Measurements from ENCODE around the gene FCRLA.
A peak's percentile ranks its signal among the peaks of the same experiment; 100 is the strongest.
"Not testable (repeated sequence)": the region's sequence is repeated elsewhere in the genome, so short reads cannot be mapped to it uniquely, and the experiment has no call there.

The FCRLA gene

GRCh38 chr1:161707503-161707902 lies 474 bp downstream of the FCRLA start:
- no peak for DNase-seq

DNA sequence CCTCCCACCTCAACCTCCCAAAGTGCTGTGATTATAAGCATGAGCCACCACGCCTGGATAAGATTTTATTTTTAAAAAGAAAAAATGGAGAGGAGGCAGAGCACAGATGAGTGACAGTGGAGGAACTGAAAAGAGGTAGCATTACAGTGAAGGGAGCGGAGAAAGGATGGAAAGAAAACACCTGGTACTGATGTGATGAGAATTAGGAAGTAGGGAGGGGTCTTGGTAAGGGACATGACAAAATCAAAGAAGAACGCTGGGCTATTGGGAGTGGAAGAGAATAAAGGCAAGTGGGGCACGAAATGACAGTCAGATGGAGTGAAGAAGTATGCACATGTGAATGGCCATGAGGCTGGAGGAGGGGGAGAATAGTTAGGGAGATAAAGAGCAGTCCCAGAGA lies 2.3 kb downstream of the FCRLA start:
- no peak for DNase-seq

DNA sequence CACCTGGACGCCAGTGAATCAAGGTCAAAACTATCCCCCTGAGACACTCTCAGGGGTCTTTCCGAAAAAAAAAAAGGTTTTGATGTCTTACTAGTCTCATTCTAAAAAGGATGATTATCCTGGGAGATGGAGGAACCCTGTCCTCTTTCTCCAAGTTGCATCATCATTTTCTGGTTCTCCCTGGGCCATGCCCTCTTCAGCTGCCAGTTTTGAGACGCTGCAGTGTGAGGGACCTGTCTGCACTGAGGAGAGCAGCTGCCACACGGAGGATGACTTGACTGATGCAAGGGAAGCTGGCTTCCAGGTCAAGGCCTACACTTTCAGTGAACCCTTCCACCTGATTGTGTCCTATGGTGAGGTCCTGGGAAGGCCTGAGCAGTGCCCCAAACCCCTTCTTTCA lies 3.5 kb downstream of the FCRLA start:
- DNase-seq = no peak

- DNase-seq = no peak
Observed at GRCh38 chr1:161718559-161719324, 11.7 kb downstream of the FCRLA start.

DNA sequence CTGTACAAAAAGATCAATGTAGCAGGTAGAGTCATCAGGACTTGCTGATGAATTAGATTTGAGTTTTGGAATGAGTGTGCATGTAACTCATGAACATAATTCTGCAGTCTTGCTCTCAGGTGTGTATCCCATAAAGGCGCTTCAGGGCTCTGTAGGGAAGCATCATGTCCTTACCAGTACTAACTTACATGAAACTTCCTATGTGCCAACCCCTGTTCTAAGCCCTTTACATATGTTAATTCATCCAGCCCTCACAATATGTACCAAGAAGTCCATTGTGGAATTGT lies 12.2 kb downstream of the FCRLA start:
- DNase-seq = no peak

GRCh38 chr1:161720422-161720821 lies 13.4 kb downstream of the FCRLA start:
- DNase-seq = no peak

DNA sequence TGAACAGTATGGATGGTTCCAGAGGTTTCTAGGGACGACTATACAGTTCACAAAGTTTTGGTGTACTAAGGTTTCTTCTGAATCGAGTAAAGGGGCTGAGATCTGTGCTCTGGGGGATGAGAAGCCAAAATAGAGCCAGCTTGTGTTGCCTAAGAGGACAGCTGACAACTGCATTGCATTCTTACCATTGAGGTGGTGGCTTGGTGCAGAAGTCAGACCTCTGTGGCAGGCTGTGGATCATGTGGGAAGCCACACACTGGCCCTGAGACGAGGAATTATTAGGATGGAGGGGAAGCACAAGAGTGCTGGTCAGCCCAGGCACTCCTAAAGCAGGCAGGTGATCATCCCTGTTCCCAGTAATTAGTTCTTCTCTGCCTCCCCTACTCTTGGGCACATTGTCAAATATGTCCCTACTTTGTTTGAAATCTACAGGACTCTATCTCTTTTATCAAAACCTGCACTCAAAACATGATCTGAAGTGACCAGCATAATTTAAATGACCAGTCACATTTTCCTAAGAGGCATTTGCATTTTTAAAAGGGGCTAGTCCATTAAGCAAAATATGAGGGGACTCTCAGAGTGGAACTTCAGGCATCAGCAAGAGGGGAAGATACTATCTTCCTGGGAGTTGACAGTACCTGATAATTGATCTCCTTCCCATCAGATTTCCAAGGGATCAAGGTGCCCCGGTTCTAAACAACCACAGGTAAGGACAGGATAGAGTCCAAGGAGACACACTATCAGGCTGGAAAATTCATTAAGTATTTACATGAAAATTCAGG lies 14.1 kb downstream of the FCRLA start, which contains the start of gene FCRLB:
TSS of gene FCRLB (plus strand) at position 589 of the 782 bp plus-strand sequence. CDS start 1,129 bp downstream, outside the sequence.
- no peak for DNase-seq

- no peak for DNase-seq
Observed at GRCh38 chr1:161721738-161722343, 14.8 kb downstream of the FCRLA start.

DNA sequence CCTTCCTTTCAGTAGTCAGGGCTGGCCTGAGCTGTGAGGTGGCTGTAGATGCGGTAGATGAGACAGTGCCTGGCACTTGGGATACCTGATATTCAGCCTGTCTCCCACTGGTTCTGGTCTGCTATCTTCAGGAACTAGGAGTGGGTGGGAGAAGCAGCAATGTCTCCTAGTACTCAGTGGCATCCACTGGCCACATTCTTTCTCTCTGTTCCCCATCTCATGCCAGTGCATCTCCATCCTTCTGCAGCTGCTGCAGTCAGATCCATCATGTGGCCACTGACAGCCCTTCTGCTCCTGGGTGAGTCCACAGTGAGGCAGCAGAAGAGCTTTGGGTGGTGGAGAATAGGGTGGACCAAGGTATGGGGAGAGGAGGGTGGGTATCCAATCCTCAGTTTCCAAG lies 15.4 kb downstream of the FCRLA start:
- DNase-seq = no peak

DNA sequence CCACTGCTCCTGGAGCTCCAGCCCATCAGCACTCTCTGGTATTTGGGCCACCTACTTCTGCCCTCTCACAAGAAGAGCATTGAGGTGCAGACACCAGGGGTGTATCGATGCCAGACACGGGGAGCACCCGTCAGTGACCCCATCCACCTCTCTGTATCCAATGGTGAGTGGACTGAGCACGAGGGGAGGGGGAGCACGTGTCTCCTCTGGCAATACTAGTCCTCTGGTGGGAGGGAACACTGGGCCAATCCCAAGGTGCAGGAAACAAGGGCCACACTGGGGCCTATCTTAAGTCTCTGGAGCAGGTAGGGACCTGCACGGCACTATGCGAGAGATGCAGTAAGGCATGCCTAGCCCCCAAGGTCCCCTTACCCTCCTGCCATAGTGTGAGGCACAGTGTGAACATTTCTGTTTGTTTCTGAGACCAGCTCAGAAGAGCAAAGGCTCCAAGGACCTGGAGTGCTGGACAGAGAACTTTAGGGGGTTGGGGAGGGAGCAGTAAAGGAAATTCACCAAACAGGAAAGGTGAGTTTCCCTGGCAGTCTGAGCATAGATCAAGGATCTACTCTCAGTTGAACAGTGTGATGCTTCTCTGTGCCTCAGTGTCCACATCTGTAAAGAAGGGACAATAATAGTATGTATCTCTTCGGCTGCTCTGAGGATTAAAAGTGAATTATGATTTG lies 16.6 kb downstream of the FCRLA start:
- no peak for DNase-seq

- DNase-seq = not testable (repeated sequence)
Observed at GRCh38 chr1:161725258-161725907, 18.4 kb downstream of the FCRLA start.

GRCh38 chr1:161725908-161726472 lies 19.0 kb downstream of the FCRLA start:
- DNase-seq = peak; percentile 10

GRCh38 chr1:161726473-161727255 lies 19.6 kb downstream of the FCRLA start:
- DNase-seq = peak; percentile 43

DNA sequence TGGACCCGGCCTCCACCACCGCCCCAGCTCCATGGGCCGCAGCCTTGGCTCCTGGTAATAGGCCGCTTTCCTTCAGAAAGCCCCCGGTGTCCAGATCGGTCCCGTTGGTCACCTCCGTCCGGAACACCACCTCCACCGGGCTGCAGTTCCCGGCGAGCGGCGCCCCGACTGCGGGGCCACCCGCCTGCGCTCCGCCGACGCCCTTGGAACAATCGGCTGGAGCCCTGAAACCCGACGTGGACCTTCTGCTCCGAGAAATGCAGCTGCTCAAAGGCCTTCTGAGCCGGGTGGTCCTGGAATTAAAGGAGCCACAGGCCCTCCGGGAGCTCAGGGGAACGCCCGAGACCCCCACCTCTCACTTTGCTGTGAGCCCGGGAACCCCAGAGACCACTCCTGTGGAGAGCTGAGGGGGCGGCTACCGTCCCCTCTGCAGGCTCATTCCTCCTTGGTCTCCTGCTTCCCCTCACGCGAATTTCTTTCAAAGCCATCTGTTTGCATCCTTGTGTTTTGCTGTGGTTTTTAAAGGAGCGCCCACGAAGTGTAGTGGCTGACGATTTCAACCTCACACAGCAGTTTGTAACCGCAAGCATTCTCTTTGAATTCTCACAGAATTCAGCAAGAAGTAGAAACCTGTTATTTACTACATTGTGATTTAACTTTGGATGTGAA lies 20.4 kb downstream of the FCRLA start:
- no peak for DNase-seq

DNA sequence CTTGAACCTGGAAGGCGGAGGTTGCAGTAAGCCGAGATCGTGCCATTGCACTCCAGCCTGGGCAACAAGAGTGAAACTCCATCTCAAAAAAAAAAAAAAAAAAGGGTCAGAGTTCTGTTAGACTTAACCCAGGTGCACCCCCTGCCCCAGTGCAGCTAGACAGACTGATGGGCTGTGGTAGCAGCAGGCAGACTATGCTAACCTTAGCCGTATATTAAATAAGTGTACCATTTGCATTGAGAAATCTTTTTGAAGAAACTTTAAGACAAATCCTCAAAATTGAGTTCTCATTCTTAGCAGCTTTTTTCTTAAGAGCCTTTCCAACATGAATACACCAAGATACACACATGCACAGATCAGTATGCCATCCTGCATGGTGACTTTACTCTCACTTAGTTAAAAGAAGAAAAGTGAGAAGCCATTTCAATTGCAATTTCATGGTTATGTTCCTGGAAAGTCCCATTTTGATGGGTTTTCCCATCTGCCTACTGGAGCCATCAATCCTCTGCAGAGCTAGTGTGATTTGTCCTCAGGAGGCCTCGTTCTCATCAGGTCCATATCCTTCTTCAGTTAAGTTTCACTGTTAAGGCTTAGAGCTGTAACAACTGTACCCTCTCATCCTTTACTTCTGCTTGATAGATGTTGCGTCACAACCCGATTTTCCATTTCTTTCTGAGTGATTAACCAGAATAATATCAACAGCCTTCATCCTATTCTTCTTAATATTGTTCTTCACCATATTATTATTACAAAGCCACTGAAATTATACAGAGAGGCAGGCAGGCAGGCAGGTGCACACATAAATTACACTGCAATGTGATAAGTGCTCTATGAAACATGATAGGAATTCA lies 21.6 kb downstream of the FCRLA start:
- no peak for DNase-seq

DNA sequence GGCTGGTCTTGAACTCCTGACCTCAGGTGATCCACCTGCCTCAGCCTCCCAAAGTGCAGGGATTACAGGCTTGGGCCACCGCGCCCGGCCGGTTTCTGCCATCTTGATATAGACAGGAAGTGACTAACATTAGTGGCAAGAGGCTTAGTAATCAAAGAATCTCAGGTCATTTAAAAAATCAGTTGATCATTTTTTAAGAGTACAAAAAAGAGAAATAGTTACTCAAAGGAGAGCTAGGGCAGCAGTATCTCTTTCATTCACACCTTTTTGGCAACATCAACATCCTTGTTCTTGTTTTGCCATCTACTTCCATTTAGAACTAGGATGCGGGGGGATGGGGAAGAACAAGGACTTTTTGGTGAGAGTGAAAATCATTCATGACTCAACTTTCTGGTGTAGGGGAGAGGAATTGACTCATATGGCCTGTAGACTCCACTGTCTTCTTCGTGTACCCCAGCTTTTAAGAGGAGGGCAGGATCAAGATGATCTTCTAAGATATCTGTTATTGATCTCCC lies 23.1 kb downstream of the FCRLA start:
- DNase-seq = no peak

DNA sequence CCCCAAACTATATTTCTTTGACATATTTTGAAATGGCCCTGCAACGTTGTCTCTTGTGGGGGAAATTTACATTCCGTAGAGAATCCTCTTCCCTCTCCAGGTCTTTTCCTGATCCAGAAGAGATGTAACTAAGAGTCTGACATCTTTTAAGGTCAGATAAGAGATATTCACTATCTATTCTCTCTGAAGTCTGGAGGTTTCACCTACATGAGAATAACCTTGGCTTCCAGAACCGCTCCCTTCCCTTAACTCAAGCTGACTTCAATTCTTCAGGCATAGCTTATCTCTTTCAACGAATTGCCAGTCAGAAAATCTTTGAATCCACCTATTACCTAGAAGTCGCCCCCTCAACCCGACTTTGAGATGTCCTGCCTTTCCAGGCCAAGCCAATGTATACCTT lies 24.2 kb downstream of the FCRLA start:
- DNase-seq = no peak

DNA sequence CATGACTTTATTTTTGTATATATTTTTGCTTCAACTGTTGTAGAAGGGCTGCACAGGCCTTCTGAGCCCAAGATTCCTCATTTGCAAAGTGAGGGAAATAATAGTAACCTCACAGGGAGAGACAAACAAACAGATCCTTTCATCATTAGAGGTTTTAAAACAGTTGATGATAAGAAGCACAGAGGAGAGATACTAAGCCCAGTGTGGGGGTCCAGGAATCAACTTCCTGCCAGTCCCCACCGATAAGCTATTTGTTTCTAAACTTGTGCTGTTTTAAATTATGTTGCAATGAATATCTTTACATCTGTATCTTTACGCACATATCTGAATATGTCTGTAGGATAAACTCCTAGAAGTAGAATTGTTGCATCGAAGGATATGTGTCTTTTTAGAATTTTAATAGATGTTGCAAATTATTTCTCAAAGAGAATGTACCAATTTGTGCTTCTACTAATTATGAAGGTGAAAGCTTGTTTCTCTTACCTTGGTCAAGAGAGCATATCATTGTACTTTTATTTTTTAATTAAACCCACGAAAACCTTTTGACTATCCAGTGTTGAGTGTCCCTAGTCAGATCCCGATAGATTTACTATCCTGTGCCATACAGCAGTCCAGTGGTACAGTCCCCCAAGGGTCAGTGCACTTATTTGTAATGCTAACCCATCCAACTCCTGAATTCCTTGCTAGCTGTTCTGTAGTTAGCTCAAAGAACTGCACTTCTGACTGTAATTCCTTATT lies 25.1 kb downstream of the FCRLA start:
- no peak for DNase-seq

GRCh38 chr1:161733526-161733925 lies 26.5 kb downstream of the FCRLA start:
- no peak for DNase-seq
